ENCODE results near the gene EEF2K.

DNA sequence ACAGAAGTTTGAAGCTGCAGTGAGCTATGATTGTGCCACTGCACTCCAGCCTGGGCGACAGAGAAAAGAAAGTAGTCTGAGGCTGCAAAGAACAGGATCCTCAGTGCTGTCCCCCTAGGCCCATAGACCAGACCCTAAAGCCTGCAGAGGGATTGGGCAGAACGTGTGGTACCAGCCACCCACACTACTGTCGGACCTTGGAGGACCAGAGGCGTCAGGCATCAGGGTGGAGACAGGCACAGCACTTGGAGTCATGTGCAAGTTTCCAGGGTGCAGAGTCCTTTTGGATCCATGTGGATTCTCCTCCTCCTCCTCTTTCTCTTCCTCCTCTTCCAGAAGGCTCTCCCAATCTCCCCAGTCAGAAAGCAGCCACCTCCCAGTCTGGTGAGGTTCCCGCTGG, 41.6 kb upstream of the EEF2K start:
- TF ChIP-seq GATA2 (IDR thresholded peaks at IDR 0.05; ENCODE audit: low read depth, low read length) (no peak), GATA3 (IDR thresholded peaks at IDR 0.05; ENCODE audit: low read depth, low read length) (no peak)
